Muscle of back (tissue), 11 donors: ENCODE measurements around the gene MAP3K7. TPM values are rescaled to one million over a fixed set of nuclear protein-coding genes. Genes with fewer than 3 reads are reported as not detected.
"Not testable (repeated sequence)": the region's sequence is repeated elsewhere in the genome, so short reads cannot be mapped to it uniquely, and the experiment has no call there.

Experiments used
- DNase-seq, 3 donors: peaks; one replicate each; pipeline versions ENCODE4 v3.0.0 to v3.0.0-alpha.2; 2013
- polyA plus RNA-seq, 10 donors: library from polyadenylated mRNA; unstranded; fragments of 120-200 nt; gene quantifications; one replicate each; pipeline ENCODE4 v1.2.1, GENCODE V29; 2013; ENCODE audit not compliant: insufficient read length in 10 of 10

Gene MAP3K7
- polyA plus RNA-seq, 10 donors, result 32.7 to 45.4 (median 38.1) TPM

DNA sequence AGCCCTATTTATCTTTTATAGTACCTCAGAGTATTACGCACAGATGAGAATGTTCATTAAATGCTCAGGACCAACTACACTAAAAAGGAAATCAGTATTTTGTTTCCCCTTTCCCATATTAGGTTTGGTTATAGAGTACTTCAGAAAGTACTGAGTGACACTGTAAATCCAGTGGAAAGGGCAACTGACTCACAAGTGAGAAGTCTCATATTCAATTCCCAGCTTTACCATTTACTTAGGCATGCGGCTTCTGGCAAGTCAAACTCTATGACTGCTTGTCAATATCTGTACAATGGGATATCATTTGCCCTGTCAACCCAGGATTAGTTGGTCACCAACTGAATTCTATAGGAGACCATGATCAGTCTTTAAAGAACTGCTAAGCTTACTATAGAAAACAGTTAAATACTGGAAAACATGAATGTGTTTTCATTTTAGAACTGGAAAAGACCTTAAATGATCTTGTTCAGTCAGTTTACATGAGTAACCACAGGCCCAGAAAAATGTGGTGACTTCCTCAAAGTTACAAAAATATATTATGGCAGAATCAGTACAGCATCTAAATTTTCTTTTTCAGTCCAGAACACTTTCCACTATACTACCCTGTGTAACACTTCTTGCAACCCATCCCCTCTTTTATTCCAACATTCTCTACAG is 3.6 kb downstream of the MAP3K7 start:
- DNase-seq, result no peak

DNA sequence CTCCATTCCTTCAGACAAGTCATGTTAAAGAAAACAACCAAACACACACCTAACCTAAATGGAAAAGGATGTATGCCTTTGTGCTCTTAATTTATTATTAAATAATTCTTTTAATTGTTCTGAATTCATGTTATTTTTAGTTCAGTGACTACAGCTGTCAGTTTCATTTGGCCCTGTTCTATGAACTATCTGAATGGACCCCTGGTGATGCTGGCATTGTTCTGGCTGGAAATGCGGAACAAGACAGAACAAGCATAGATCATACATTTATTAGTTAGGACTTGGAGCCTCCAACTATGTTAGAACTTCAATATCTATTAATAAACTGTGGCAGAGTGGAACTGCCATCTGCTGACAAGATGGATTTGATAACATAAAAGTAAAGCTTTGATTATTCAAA is 5.7 kb downstream of the MAP3K7 start:
- DNase-seq, result no peak

DNA sequence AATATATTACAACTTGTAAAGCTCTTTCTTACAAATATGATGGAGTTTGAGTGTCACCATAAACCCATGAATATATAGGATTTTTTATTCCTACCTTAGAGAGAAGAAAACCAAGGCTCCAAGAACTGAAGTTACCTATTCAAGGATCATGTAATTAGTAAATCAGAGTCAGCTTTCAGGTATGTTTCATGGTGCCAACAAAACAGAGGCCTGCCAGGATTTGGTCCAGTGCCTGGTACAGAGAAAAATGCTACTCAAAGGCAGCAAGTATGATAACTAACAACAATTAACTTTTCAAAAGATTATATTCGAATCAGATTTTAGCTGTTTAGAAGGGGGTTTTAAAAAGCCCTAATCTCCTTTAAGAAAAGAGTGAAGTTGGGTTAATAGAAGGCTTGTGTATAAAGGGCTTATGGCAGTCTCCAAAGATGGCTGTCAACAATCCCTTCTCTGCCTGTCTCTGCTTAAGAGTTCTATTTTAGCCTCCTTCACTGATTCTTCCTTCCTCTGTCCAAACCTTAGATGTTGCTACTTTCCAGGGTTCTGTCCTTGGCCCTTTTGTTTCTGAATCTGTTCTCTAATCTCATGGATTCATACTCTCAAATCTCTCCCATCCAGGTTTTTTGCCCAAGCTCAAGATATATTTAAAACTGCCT is 7.8 kb downstream of the MAP3K7 start:
- DNase-seq, result no peak

DNA sequence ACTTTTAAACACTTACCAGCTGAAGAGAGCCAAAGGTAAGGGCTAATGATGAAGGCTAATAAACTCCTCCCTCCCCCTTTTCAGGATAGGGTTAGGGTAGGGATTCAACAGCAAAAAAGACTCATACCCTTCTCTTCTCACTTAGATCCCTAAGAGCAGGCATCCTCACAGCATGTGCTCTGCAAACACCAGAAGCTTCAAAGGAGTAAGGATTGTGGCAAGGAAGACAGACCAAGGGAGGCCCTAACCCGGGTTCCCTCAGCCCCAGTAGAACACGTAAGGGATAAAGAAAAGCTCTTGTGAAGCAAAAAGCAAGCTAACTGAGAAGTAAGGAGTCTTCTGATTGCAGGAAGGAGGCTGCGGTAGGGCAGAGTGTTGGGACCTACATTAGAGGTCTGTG is 11.6 kb downstream of the MAP3K7 start:
- DNase-seq, result no peak

DNA sequence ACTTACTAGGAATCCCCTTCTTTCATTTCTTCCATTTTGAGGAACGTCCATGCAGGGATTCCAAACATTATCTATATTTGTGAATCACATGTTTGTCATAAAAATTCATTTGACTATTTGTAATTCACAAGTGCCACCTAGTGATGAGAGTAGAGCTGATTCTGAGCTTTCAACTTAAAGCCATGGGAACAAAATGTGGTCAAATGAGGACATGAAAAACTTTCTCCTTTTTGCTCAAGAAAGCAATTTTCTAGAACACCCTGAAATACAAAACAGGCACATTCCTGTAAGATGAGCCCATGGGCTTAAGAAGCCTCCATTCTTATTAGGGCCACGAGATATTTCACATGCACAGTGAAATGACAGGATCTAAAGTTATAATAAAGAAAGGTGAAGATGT is 12.3 kb downstream of the MAP3K7 start:
- no peak for DNase-seq

DNA sequence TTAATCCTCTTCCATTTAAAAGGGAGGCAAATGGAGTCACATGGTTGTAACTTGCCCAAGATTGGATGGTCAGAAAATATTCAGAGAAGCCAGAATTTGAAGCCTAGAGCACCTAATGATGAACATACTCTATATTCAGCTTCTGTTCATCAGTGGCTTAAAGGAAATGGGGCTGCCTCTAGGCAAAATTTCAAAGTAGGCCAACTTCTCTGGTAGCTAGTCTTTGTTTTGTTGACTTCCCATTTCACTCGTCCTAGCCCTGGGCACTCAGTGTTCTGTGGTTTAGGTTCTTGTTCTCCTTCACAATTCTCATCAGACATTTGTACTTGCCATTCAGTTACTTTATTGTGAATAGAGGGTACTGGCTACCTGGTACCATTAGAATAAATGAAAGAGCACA is 13.2 kb downstream of the MAP3K7 start:
- no peak for DNase-seq

DNA sequence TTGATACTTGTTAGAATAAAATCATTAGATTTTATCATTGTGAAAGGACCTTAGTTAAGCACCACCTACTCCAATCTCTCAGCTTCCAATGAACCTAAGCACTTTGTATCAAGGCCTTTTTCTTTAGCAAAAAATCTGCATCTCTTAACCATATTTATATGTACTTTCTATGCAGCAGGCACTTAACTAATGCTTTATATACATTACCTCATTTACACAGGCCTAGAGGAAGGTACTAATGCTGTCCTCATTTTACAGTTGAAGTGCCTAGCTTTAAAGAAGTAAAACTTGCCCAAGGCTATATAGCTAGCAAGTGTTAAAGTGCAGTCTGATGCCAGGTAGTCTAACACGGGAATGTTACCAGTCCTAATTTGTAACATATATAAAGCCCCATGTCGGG is 14.0 kb downstream of the MAP3K7 start:
- DNase-seq, result no peak

DNA sequence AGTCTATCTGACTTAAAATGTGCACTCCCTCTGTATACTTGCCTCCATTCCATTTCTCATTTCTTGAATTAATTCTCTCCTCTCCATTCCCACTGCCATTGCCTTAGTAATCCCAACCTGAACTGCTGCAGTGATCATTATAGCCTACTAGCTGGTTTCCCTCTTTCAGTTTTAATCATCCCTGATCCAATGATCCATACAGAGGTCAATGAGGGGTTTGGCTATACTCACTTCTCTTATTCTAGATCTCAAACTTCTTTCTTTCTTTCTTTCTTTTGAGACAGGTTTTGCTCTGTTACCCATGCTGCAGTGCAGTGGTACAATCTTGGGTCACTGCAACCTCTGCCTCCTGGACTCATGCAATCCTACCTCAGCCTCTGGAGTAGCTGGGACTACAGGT is 17.6 kb downstream of the MAP3K7 start:
- DNase-seq, result no peak

DNA sequence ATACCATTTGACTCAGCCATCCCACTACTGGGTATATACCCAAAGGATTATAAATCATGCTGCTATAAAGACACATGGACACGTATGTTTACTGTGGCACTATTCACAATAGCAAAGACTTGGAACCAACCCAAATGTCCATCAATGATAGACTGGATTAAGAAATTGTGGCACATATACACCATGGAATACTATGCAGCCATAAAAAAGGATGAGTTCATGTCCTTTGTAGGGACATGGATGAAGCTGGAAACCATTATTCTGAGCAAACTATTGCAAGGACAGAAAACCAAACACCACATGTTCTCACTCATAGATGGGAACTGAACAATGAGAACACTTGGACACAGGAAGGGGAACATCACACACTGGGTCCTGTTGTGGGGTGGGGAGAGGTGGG is 19.2 kb downstream of the MAP3K7 start:
- not testable (repeated sequence) for DNase-seq

DNA sequence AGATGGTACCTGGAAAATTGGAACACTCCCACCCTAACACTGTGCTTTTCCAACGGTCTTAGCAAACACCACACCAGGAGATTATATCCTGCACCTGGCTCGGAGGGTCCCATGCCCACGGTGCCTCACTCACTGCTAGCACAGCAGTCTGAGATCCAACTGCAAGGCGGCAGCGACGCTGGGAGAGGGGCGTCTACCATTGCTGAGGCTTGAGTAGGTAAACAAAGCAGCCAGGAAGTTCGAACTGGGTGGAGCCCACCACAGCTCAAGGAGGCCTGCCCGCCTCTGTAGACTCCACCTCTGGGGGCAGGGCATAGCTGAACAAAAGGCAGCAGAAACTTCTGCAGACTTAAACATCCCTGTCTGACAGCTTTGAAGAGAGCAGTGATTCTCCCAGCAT is 24.5 kb downstream of the MAP3K7 start:
- DNase-seq, result not testable (repeated sequence)

DNA sequence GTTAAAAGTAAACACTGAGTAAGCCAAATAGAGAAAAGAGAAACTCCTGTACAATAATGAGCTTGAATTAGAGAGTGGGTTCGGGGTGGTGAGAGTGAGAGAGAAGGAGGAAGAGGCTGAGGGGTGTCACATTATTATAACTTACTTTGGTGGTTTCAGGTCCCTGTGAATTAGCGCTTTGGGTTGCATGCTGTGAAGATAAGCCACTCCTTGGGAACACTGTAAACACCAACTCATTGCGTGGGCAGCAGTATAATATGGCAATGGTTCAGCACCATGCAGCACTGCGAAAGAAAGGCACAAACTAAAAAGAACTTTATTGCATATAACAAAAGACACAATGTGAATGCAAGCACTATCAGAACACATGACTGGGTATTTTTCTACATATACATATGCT is 26.9 kb downstream of the MAP3K7 start:
- no peak for DNase-seq

DNA sequence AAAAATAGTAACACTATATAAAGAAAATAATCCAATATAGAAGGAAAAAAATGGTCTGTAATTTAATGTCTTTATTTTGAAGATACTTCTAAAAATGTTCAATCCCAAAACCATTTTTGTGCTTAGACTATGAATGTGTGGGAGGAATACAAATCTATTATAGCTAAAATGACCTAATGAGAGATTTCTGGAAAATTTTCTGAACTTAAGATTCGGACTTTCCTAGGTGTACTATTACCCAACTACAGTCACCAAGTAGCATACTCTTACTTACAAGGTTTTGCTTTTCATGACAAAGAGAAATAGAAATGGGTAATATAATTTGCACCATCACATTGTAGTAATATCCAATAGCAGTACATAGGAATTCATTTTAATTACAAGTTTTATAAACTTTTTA is 29.9 kb downstream of the MAP3K7 start:
- no peak for DNase-seq

DNA sequence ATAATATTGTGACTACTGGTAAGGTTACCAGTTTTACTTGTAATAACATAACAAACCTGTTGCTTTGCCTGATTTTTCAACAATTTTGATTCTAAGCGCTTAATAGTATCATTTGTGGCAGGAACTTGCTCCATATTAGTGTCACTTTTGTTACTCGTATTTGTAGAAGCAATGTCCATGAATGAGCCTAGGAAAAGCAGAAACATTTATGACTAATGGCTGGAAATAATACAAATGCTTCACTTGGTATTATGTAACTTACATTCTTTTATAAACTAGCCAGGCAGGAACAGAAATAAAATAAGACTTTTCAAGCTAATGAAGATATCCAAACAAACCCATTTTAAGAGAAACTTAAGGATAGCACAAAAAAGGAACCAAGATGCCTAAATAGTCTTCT is 38.9 kb downstream of the MAP3K7 start:
- DNase-seq, result no peak

DNA sequence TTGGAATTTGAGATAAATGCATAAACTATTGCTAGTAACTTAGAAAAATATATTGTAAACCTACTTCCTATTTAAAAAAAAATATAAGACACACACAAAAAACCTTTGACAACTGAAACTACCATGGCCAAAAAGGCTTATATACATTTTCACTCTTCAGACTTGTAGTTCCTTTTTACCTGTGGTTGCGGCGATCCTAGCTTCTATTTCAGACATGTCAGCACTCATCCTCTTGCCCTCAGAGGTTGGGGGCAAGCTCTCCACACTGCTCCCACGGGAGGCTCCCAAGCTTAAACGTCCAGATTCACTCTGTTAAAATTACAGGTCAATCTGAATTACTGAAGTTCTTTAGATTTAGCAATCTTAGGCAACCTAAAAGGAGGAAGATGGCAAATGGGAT is 39.8 kb downstream of the MAP3K7 start:
- no peak for DNase-seq

DNA sequence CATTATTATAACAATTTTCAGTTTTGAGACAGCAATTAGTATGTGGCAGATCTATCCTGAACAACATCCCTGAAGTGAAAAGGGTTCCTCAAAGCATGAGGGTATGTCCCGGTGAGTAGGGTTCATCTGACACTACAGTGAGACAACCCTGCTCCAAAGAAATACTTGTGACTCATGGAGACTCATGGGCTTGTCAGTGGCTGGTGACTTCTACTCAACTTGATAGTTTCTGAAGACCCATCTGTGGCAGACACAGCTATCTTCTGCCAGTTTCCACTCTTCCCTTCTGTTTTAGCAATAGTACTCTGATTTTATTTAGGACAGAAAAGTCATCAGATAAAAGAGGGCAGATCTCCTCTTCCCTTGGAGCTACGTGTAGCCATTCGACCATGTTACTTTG is 41.4 kb downstream of the MAP3K7 start:
- no peak for DNase-seq

DNA sequence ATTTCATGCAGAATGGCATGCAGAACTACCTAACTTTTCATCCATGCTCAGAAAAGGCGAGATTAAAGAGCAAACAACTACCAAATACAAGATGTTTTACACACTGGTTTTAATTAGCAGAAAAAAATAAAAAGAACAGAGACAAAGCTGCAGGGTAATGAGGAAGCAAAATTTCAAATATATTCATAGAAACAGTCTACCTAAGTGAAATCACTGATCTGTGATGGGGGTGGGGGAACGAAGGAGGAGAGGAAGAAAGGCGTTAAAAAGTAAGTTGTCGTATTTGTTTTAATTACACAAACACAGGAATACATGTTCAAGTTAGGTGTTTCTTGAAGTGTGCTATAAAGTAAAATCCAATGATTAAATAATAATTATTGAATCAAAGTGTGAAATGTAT is 42.1 kb downstream of the MAP3K7 start:
- DNase-seq, result no peak

DNA sequence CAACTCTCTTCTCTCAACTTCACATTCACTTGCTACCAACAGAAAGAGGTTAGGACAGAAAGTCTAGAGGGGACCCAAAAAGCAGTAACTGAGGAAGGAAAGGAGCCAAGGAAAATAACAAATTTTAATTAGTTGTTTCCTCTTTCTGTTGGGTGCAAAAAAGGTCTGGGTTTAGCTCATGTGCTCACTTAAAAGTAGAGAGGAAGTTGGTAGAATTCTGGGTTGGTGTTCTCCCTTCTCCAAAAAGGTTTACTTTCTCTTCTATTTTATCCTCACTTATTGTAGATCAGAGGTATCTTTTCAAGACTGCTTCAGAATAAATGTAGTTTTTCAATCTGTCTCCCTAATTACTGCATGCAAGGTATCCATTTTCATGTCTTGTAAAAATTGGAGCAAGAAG is 42.8 kb downstream of the MAP3K7 start:
- DNase-seq, result no peak

DNA sequence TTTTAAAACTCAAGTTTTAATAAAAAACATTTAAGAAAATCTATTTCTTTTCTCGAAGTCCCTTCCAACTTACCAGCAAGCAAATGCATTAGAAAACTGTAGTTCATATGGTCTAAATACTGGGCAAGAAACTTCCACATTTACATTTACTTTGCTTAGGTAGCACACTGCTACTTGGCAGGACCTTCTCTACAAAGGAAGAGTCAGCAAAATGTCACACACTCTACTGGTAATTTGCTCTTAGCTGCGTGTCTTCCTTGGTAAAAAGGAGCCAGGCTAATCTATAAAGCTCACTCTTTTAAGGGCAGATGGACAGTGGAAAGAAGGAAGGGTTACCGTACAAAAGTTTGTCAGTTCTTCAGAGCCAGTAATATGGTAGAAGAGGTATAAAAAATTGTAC is 45.7 kb downstream of the MAP3K7 start:
- no peak for DNase-seq

DNA sequence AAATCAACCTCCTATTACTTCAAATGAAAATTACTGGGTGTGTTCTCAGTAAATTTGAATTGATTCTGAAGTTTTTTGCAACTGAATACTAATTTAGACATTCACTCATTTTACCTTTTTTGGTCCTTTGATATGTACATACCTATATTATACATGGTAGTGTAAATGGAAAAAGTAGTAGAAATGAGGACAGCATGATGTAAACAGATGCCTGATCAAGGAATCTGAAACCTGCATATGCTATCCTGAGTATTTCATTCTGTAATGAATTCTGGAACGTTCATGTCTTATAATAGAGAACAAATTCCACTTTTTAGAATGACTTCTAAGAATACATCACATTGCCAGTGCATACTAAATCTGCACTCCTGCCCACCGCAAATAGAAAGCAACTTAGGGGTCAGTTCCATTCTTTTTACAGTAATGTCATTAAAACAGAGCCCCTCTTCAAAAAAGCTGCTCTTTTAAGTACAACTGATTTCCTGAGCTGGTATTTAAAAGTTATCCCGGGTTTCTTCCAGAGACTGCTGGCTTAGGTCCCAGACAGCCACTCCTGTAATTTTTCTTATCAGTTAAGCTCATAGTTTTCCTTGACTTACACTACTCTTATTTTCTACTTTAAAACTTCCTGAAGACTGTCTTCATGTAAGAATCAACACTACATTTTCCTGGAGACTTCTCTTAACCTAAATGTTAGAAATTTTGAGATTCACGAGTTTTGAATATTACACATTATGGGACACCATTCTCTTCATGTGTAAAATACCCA is 48.4 kb downstream of the MAP3K7 start:
- peak in 1 of 3 donors; percentile 7 for DNase-seq

DNA sequence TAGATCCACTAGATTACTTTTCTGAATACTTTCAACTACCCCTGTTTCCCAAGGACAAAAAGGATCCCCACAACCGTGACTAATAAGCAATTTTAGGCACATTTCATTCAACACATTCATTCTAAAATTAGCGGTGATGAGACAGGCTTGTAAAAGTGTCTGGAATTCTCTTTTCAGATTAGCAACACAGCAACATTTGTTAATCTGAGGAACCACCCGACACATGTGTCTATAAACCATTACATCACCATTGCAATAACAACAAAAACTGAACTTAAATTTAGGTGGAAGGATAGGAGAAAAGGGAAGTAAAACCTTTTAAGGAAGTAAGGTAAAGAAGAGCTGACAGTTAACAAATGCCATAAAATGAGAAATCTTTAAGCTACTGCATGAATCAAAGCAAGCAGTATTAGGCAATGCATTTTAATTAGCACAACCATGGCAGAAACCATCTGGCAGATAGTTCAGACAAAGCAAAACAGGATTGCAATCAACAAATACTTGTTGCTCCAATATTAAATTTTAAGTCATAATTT is 49.1 kb downstream of the MAP3K7 start:
- DNase-seq, result peak; percentile 5 to 25 (median 24)

DNA sequence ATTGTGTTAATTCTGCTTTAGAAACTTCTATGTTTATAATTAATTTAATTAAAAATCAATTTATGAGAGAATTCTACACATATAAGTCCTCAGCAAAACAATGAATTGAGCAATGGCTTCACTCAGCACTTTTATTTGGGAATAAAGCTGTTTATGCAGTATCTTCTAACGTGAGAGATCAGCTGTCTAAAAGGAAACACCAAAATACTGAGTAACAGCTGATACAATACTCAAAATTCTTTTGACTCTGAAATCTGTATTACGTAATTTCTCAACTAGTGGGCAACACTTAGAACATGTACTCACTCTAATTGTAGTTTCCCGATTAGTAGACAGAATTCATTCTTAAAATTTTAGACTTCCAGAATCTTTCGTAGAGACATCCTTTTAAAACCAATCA is 49.8 kb downstream of the MAP3K7 start:
- peak in 2 of 3 donors; percentile 3 to 13 for DNase-seq

DNA sequence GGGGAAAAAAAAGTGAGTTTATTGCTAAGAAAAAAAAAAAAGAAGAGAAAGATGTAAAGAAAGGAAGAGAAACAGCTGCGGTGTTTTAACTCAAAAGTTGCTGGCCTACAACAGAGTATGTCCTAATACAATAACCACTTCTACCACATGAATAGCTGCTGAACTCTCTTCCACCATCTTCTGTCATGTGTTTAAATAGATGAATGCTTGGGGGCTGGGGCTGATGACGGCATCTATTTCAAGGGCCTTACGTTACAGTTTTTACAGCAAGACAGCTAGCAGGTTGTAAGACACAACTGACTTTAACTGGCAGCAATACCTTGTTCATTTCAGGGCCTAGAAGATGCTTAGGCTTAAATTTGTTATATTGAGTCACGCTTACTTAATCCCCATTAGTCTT is 50.4 kb downstream of the MAP3K7 start:
- peak in 1 of 3 donors; percentile 4 for DNase-seq
